HCT116 (cell line): Measurements from ENCODE around the gene BIVM. TPM values are rescaled to one million over a fixed set of nuclear protein-coding genes. Genes with fewer than 3 reads are reported as not detected.

Experiments
- ATAC-seq: fragments of 200-7000 bp; cut with Tn5 transposase; 2 replicates; pipeline ENCODE4 v1.9.1; 2020; ENCODE audit warnings: mild to moderate bottlenecking, moderate library complexity
- BruUV-seq: library from RNA; stranded (reverse); fragments of 400-500 nt; replicated peaks from 2 replicates; lab custom pipeline; 2021; lab: Mats Ljungman, UMichigan
- CTCF ChIA-PET: fragments of 300-600 bp; sonication (Branson Sonifier 250); formaldehyde crosslinking; loops from one replicate; lab custom pipeline; 2021; ENCODE audit warnings: antibody characterized with exemption; lab: Charles Lee
- POLR2A ChIA-PET: fragments of 300-600, 350-600 bp; sonication (Branson Sonifier 250); formaldehyde crosslinking; loops from one replicate; lab custom pipeline; 2021; ENCODE audit warnings: antibody characterized with exemption; lab: Charles Lee
- RAD21 ChIA-PET, 2 experiments: fragments of 300-600 bp; sonication (Branson Sonifier 250); formaldehyde crosslinking; loops; one replicate each; lab custom pipeline; 2023; ENCODE audit warnings: low total read pairs in 2 of 2; ENCODE audit not compliant: uncharacterized antibody in 2 of 2, unreplicated experiment in 2 of 2, low non-redundant PET in 1 of 2; lab: Charles Lee
- DNase-seq: peaks from one replicate; pipeline ENCODE4 v3.0.0-alpha.2; 2010; ENCODE audit warnings: low read depth, low spot score
- H2AFZ ChIP-seq: fragments of 200-600 bp; shearing (Covaris generic), sonication (generic); 2 replicates; pipeline ENCODE4 v1.6.1; 2017; ENCODE audit warnings: low read depth, mixed run types, mixed read lengths, antibody characterized with exemption, low read length; ENCODE audit not compliant: poor library complexity, severe bottlenecking
- H3K27ac ChIP-seq: 2 replicates; pipeline ENCODE4 v1.5.1; 2012; ENCODE audit warnings: low read depth, low read length
- H3K27me3 ChIP-seq: fragments of 200-600 bp; sonication (generic); 2 replicates; pipeline ENCODE4 v1.6.1; 2016; ENCODE audit warnings: mixed run types, low read length, mixed read lengths; ENCODE audit not compliant: insufficient read depth
- H3K36me3 ChIP-seq, 2 experiments: fragments of 200-500 bp in 1 of 2; fragments of 200-600 bp in 1 of 2; sonication (Bioruptor generic) in 1 of 2; sonication (generic) in 1 of 2; 2 replicates each; pipeline versions ENCODE4 v1.5.1 to v1.6.1; 2014 to 2016; ENCODE audit warnings: low read length in 2 of 2, inconsistent platforms in 1 of 2, mixed read lengths in 1 of 2, mixed run types in 1 of 2; ENCODE audit not compliant: insufficient read depth in 2 of 2, control insufficient read depth in 1 of 2
- H3K4me1 ChIP-seq, 2 experiments: fragments of 200-600 bp in 1 of 2; sonication (generic) in 1 of 2; 2 replicates each; pipeline versions ENCODE4 v1.5.1 to v1.6.1; 2012 to 2017; ENCODE audit warnings: low read length in 2 of 2, inconsistent platforms in 1 of 2, mild to moderate bottlenecking in 1 of 2, mixed read lengths in 1 of 2, mixed run types in 1 of 2, moderate library complexity in 1 of 2; ENCODE audit not compliant: insufficient read depth in 2 of 2, control insufficient read depth in 1 of 2
- H3K4me2 ChIP-seq: fragments of 200-600 bp; sonication (generic); 2 replicates; pipeline ENCODE4 v1.6.1; 2017; ENCODE audit warnings: mixed run types, low read length, mixed read lengths
- H3K4me3 ChIP-seq, 2 experiments: fragments of 200-600 bp in 1 of 2; sonication (generic) in 1 of 2; replicated peaks in 1 of 2; 2 replicates each; pipeline ENCODE4 v1.5.1; 2011 to 2016; ENCODE audit warnings: low read length in 2 of 2, control low read depth in 1 of 2, low read depth in 1 of 2, mild to moderate bottlenecking in 1 of 2, mixed read lengths in 1 of 2, mixed run types in 1 of 2
- H3K79me2 ChIP-seq: fragments of 200-600 bp; sonication (generic); 2 replicates; pipeline ENCODE4 v1.6.1; 2017; ENCODE audit warnings: mild to moderate bottlenecking, mixed run types, low read length, moderate library complexity, mixed read lengths; ENCODE audit not compliant: insufficient read depth
- H3K9ac ChIP-seq: fragments of 200-600 bp; sonication (generic); 2 replicates; pipeline ENCODE4 v1.6.1; 2016; ENCODE audit warnings: low read length, mixed read lengths
- H3K9me2 ChIP-seq: fragments of 200-600 bp; sonication (generic), shearing (Covaris generic); 2 replicates; pipeline ENCODE4 v1.6.1; 2017; ENCODE audit warnings: mixed run types, mild to moderate bottlenecking, moderate library complexity; ENCODE audit not compliant: insufficient read depth
- H3K9me3 ChIP-seq, 2 experiments: fragments of 200-500 bp in 1 of 2; fragments of 200-600 bp in 1 of 2; sonication (Bioruptor generic) in 1 of 2; sonication (generic) in 1 of 2; 2 replicates each; pipeline ENCODE4 v1.6.1; 2014 to 2017; ENCODE audit warnings: low read length in 2 of 2, mixed read lengths in 2 of 2, inconsistent platforms in 1 of 2, low read depth in 1 of 2, mild to moderate bottlenecking in 1 of 2, mixed run types in 1 of 2, moderate library complexity in 1 of 2; ENCODE audit not compliant: control insufficient read depth in 1 of 2, insufficient read depth in 1 of 2
- H4K20me1 ChIP-seq: fragments of 200-600 bp; sonication (generic), shearing (Covaris generic); 2 replicates; pipeline ENCODE4 v1.6.1; 2017; ENCODE audit warnings: mixed run types, mild to moderate bottlenecking, moderate library complexity; ENCODE audit not compliant: insufficient read depth
- EGR1 ChIP-seq: IDR thresholded peaks from 2 replicates; pipeline ENCODE4 v1.6.1; 2012; ENCODE audit warnings: low read depth
- FOSL1 ChIP-seq: IDR thresholded peaks from 2 replicates; pipeline ENCODE4 v1.6.1; 2012; ENCODE audit warnings: low read depth
- POLR2A ChIP-seq: IDR thresholded peaks from 2 replicates; pipeline ENCODE4 v1.7.0; 2011; ENCODE audit warnings: borderline replicate concordance; ENCODE audit not compliant: insufficient read depth, insufficient read length; ENCODE audit errors: extremely low read depth
- YY1 ChIP-seq: IDR thresholded peaks from 2 replicates; pipeline ENCODE4 v1.6.1; 2011; ENCODE audit warnings: low read length, low read depth, moderate library complexity, mild to moderate bottlenecking; ENCODE audit not compliant: insufficient replicate concordance; ENCODE audit errors: extremely low read depth
- intact Hi-C: fragments of 100-400 bp; cut with micrococcal nuclease; formaldehyde crosslinking; loops from 2 replicates; pipeline ENCODE4 v1.10.0; 2022
- total RNA-seq: library from RNA; stranded (reverse); gene quantifications from one replicate; pipeline ENCODE4 v1.2.1, GENCODE V29; 2021; ENCODE audit not compliant: unreplicated experiment

The BIVM gene
- total RNA-seq, 1 experiment from 2014 or later, result 11.3 TPM

DNA sequence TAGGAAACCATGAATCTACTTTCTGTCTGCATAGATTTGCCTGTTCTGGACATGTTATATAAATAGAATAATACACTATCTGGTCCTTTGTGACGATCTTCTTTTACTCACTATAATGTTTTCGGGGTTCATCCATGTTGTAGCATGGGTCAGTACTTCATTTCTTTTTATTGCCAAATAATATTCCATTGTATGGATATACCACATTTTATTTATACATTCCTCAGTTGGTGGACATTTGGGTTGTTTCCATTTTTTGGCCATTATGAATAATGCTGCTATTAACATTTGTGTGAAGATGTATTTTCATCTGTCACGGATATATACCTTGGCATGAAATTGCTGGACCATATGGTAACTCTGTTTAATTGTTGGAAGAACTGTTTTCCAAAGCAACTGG lies 6.8 kb downstream of the BIVM start:
- CTCF ChIA-PET, result no interaction called here
- no peak for TF ChIP-seq YY1
- TF ChIP-seq FOSL1, result no peak

DNA sequence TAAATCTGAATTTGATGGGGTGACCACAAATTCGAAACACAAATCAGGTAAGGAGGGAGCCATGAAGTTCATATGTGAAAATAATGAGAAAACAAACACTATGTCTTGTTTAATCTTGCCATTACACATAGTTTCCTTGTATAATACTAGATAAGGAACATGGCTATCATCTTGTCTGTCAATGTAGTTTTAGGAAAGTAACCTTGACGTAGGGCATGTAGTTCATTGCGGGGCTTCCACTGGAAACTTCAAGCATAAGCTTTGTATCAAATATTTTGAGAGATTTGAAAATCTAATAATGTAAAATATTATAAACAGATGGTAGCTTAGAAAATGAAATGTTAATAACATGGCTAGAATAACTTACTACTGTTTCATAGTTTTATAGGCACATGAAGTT lies 8.8 kb downstream of the BIVM start:
- ChIA-PET CTCF (no interaction called here), RAD21 (no interaction called here), POLR2A (no interaction called here)
- ATAC-seq (no peak), DNase-seq (no peak)
- no peaks in the 10 kb centered on the region for H4K20me1 ChIP-seq
- TF ChIP-seq FOSL1, result no peak
- TF ChIP-seq EGR1, result no peak
- TF ChIP-seq POLR2A, result no peak
- no TSS peak for BruUV-seq
- H2AFZ ChIP-seq, result no peak overlapping the region
- intact Hi-C loops, result no loop called here
- H3K4me2 ChIP-seq, result no peak overlapping the region
- no peaks in the 10 kb centered on the region for H3K4me1 ChIP-seq
- no peaks in the 10 kb centered on the region for H3K9me2 ChIP-seq
- H3K36me3 ChIP-seq, result no peaks in the 10 kb centered on the region
- no peak overlapping the region for H3K4me3 ChIP-seq
- H3K27me3 ChIP-seq, result no peaks in the 10 kb centered on the region
- no peaks in the 10 kb centered on the region for H3K9me3 ChIP-seq
- H3K27ac ChIP-seq, result no peak overlapping the region
- no peak overlapping the region for H3K9ac ChIP-seq
- peaks cover 9% of the 10 kb centered on the region for H3K79me2 ChIP-seq

More for the DNA sequence above, 6.8 kb downstream of the BIVM start:
- H3K9ac ChIP-seq, result no peak overlapping the region
- no peaks in the 10 kb centered on the region for H3K9me3 ChIP-seq
- ChIA-PET RAD21 (no interaction called here), POLR2A (no interaction called here)
- peaks cover 13% of the 10 kb centered on the region for H3K79me2 ChIP-seq
- ATAC-seq, result no peak
- no peak for DNase-seq
- no peak overlapping the region for H3K27ac ChIP-seq
- H2AFZ ChIP-seq, result no peak overlapping the region
- no peaks in the 10 kb centered on the region for H3K9me2 ChIP-seq
- H3K36me3 ChIP-seq, result no peaks in the 10 kb centered on the region
- H3K4me2 ChIP-seq, result no peak overlapping the region
- H3K4me3 ChIP-seq, result no peak overlapping the region
- intact Hi-C loops, result no loop called here
- no peaks in the 10 kb centered on the region for H4K20me1 ChIP-seq
- H3K4me1 ChIP-seq, result peaks cover 0 to 5% of the 10 kb centered on the region in 2 experiments; a peak in 2 of 4 replicates
- BruUV-seq, result no TSS peak
- H3K27me3 ChIP-seq, result no peaks in the 10 kb centered on the region
